Liver (tissue), 3 donors: ENCODE results near the gene MED17.

Source experiments
- CTCF ChIP-seq: fragments of 150-350 bp; IDR thresholded peaks from 2 replicates; pipeline ENCODE4 v1.5.1; 2017; ENCODE audit warnings: improper control_type of control experiment, low read depth, low read length; ENCODE audit not compliant: missing input control
- EGR1 ChIP-seq, 2 donors: IDR thresholded peaks; 2 replicates each; pipeline ENCODE4 v1.6.1; 2016 to 2018; ENCODE audit warnings: antibody characterized with exemption in 2 of 2, low read depth in 2 of 2
- GABPA ChIP-seq, 2 donors: IDR thresholded peaks in 1 of 2; conservative IDR thresholded peaks in 1 of 2; 2 replicates each; pipeline ENCODE4 v1.6.1; 2016; ENCODE audit warnings: antibody characterized with exemption in 2 of 2, mild to moderate bottlenecking in 1 of 2, moderate library complexity in 1 of 2
- JUND ChIP-seq, 2 donors: IDR thresholded peaks; 2 replicates each; pipeline ENCODE4 v1.6.1; 2016; ENCODE audit warnings: antibody characterized with exemption in 2 of 2
- MAX ChIP-seq: IDR thresholded peaks from 2 replicates; pipeline ENCODE4 v1.6.1; 2016; ENCODE audit warnings: antibody characterized with exemption
- NR2F2 ChIP-seq: IDR thresholded peaks from 2 replicates; pipeline ENCODE4 v1.6.1; 2016; ENCODE audit warnings: antibody characterized with exemption
- RAD21 ChIP-seq, 2 donors: IDR thresholded peaks; 2 replicates each; pipeline ENCODE4 v1.6.1; 2016; ENCODE audit warnings: antibody characterized with exemption in 2 of 2, mild to moderate bottlenecking in 2 of 2
- REST ChIP-seq: IDR thresholded peaks from 2 replicates; pipeline ENCODE4 v1.6.1; 2016; ENCODE audit warnings: antibody characterized with exemption, mild to moderate bottlenecking
- RXRA ChIP-seq, 2 donors: IDR thresholded peaks; 2 replicates each; pipeline ENCODE4 v1.6.1; 2017 to 2018; ENCODE audit warnings: antibody characterized with exemption in 2 of 2, mild to moderate bottlenecking in 1 of 2
- TAF1 ChIP-seq: conservative IDR thresholded peaks from 2 replicates; pipeline ENCODE4 v1.6.1; 2016; ENCODE audit warnings: antibody characterized with exemption, mild to moderate bottlenecking
- YY1 ChIP-seq: IDR thresholded peaks from 2 replicates; pipeline ENCODE4 v1.6.1; 2016; ENCODE audit warnings: antibody characterized with exemption, mild to moderate bottlenecking
- ZBTB33 ChIP-seq: IDR thresholded peaks from 2 replicates; pipeline ENCODE4 v1.6.1; 2016; ENCODE audit warnings: antibody characterized with exemption
- donor health status: healthy.
- donor health status: healthy.

- TF ChIP-seq CTCF = no peak
- no peak for TF ChIP-seq RXRA (IDR thresholded peaks at IDR 0.05)
- no peak for TF ChIP-seq RAD21 (IDR thresholded peaks at IDR 0.05)
- no peak for TF ChIP-seq YY1
- no peak for TF ChIP-seq EGR1 (IDR thresholded peaks at IDR 0.05; ENCODE audit: low read depth in 2 of 2)
- no peak for TF ChIP-seq REST
- TF ChIP-seq ZBTB33 = no peak
- no peak for TF ChIP-seq JUND (IDR thresholded peaks at IDR 0.05)
- TF ChIP-seq TAF1 = no peak
- TF ChIP-seq GABPA (IDR thresholded peaks at IDR 0.05 in 1 of 2, conservative IDR thresholded peaks at IDR 0.05 in 1 of 2) = no peak
- TF ChIP-seq MAX = no peak
- TF ChIP-seq NR2F2 = no peak
These were observed 31.0 kb downstream of the MED17 start for GRCh38 chr11:93814966-93815633.
